ENCODE data around the gene SGCD. TPM values are rescaled to one million over a fixed set of nuclear protein-coding genes. Genes with fewer than 3 reads are reported as not detected.

SGCD gene
- total RNA-seq, 1 donor from 2014 or later = not detected

DNA sequence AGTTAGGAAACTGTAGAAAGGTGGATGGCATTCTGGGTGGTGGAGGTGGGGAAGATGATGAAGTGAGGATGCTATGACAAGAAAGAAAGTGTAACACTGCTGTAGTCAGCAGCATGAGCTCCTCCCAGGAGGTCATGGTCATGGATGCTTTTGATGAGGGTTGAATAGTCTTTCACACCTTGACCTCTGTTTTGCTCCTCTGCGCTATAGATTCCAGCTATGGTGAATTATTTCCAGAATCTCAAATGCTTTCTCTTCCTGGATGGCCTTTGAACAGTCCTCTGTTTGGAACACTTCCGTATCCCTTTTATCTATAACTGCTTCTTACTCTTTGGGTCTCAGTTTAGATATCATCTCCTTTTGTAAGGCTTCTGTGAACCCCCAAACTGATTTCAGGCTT, 357.3 kb downstream of the SGCD start:
- intact Hi-C loops (cut with micrococcal nuclease) = no loop called here

- intact Hi-C loops (cut with micrococcal nuclease) = no loop called here
Measured at GRCh38 chr5:156685481-156685880, 358.5 kb downstream of the SGCD start.

- intact Hi-C loops (cut with micrococcal nuclease) = no loop called here
Measured at GRCh38 chr5:156686380-156686779, 359.4 kb downstream of the SGCD start.

- intact Hi-C loops (cut with micrococcal nuclease) = no loop called here
Measured at GRCh38 chr5:156686796-156687195, 359.8 kb downstream of the SGCD start.

DNA sequence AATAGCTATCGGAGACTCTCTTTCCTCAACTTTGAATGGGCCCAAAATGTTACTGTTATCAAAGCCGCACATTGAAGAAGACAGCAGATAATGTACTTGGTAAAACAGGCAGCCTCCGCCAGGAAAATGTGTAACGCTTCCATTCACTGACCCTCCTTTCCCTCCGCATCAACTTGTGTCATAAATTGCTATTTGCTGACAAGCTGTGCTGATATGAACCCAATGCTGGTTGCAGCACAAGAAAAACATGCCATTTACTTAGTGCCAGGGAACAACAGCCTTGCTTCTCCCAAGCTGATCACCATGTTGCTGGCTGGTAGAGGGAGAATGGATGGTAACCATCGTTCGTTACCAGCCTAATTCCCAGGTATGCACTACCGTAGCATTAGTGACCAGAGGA, 360.6 kb downstream of the SGCD start:
- intact Hi-C loops (cut with micrococcal nuclease) = no loop called here

- intact Hi-C loops (cut with micrococcal nuclease) = no loop called here
Measured at GRCh38 chr5:156691572-156691971, 364.6 kb downstream of the SGCD start.

- intact Hi-C loops (cut with micrococcal nuclease) = loop anchor here (2.0 kb wide), 1 partner anchor 14 kb away; no protein-coding TSS in a partner anchor
Measured at GRCh38 chr5:156693113-156693512, 366.1 kb downstream of the SGCD start.

DNA sequence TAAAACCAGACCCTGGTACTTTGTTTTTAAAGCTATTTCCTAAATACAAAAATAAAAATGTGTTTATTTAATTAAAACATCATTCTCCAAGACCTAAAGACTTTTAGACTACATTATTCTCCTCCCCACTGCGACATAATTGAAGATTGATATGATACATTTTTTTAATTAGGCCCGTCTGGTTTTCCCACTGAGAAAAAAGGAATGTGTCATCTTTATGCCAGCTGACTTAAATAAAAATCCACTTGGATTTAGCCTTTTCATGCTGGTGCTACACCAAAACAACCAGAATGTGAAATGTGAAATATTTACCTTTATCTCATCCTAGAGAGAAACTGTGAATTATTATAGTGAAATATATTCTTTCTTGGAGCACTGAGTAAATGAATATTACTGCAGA, 367.6 kb downstream of the SGCD start:
- intact Hi-C loops (cut with micrococcal nuclease) = no loop called here

GRCh38 chr5:156695774-156696173, 368.8 kb downstream of the SGCD start:
- intact Hi-C loops (cut with micrococcal nuclease) = no loop called here

- intact Hi-C loops (cut with micrococcal nuclease) = no loop called here
Measured at GRCh38 chr5:156698323-156698722, 371.4 kb downstream of the SGCD start.

DNA sequence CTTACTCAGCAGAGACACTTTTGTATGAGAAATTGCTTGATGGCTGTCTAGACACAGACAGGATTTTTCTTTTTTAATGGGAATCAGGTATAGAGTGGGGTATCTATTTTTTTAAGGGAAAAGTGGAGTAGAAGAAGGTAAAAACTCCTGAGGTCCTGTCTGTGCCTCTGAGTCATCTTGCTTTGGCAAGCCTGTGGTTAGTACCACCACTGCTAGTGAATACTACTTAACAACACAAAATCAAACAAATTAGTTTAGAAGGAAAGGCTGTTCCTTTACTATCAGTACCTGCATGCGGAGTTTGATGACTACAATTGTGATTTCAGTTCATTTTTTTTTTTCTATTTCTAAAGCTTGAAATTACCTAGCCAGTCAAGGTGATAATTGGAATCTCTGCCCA, 372.2 kb downstream of the SGCD start:
- intact Hi-C loops (cut with micrococcal nuclease) = no loop called here

DNA sequence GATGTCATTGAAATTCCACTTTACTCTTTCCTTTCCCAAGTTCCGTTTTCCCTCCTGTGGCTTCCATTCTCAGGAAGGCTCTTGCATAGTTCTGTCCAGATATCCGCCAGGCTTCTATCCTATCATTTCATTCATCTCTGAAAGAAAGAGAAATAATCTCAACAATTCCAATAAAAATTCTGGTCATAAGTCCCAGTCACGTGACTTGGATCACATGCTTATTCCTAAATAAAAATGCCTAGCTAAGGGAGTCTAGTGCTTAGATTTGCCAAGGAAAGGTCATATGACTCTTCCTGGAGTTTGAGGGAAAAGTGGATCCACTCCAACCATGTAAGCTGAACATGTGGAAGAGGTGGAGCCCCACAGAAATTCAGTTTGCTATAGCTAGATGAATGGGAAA, 377.2 kb downstream of the SGCD start:
- intact Hi-C loops (cut with micrococcal nuclease) = no loop called here

DNA sequence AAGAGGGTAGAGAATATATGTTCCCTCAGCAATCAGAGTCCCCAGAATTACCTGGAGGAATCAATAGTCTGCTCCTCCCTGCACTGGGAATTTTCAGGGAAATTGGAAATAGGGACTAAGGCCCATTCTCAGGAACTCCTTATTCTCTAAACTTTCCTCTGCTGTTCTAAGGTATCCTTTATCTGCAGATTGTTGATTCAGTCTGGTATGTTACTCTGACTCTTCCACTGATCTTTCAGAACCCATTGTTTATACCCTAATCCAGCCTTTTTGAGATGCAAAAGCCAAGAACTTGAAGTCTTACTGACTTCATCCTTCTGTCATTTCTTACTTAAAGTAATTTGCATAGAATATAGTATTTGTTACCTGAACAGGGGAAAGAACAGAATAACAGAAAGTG, 379.7 kb downstream of the SGCD start:
- intact Hi-C loops (cut with micrococcal nuclease) = loop anchor here (2.0 kb wide), 1 partner anchor 14 kb away; no protein-coding TSS in a partner anchor

GRCh38 chr5:156707750-156708149, 380.8 kb downstream of the SGCD start:
- intact Hi-C loops (cut with micrococcal nuclease) = loop anchor here (2.0 kb wide), 1 partner anchor 15 kb away; no protein-coding TSS in a partner anchor

DNA sequence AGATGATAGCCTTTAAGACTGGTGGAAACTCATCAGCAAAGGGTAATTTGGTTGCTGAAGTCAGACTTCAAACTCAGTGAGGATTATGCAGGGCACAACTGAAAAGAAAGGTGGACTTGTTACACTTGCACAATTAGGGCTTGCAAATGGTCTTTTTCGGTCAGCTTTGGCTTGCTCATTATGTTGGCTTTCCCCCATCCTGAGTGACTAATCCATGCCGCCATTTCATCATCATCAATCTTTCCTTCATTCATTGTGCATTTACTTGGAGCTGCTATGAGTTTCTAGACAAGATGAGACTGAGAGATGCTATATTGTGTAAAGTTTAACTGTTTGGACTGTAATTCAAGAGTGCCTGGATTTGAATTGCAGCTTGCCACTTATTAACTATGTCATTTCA, 388.3 kb downstream of the SGCD start:
- intact Hi-C loops (cut with micrococcal nuclease) = loop anchor here (10.0 kb wide), 1 partner anchor 220 kb away; no protein-coding TSS in a partner anchor

GRCh38 chr5:156716591-156717380, 389.8 kb downstream of the SGCD start:
- intact Hi-C loops (cut with micrococcal nuclease) = loop anchor here (10.0 kb wide), 1 partner anchor 218 kb away; no protein-coding TSS in a partner anchor

- intact Hi-C loops (cut with micrococcal nuclease) = loop anchor here (10.0 kb wide), 1 partner anchor 216 kb away; no protein-coding TSS in a partner anchor
Measured at GRCh38 chr5:156718985-156719384, 392.0 kb downstream of the SGCD start.

DNA sequence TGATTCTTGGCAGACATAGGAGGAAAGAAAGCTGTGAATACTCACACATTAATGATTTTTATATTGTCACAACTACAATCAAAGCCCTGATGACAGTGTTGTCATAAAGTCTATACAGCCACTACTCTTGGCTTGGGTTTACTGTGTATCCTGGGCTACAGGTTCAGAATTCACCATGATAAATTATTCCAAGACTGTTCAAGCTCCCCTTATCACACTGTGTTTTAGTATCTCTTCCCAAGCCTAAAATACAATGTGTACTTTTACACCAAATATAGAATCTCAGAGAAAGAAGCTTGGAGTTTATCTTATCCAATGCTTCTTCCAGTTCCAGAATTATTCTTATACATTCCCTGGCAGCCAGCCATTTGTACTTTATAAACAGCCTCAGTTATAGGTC, 395.4 kb downstream of the SGCD start:
- intact Hi-C loops (cut with micrococcal nuclease) = no loop called here

- intact Hi-C loops (cut with micrococcal nuclease) = no loop called here
Measured at GRCh38 chr5:156735477-156735876, 408.5 kb downstream of the SGCD start.

DNA sequence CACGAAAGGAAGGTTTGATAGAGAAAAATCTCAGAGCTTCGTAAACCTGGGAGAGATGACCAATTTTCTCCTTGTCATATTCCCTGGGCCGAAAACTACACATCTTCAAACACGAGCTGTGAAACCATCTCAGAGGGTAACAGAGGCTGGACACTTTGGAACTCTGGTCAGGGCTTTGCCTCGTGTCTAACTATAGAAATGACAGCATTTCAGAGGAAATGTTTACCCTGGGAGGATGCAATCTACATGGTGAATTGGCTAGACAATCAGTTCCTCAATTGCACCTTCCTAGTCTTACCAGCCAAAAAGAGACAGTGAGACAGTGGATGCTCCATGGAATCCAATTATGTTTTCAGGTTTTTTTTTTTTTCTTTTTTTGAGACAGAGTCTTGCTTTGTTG, 414.6 kb downstream of the SGCD start:
- intact Hi-C loops (cut with micrococcal nuclease) = no loop called here

- intact Hi-C loops (cut with micrococcal nuclease) = no loop called here
Measured at GRCh38 chr5:156753846-156754245, 426.9 kb downstream of the SGCD start.

DNA sequence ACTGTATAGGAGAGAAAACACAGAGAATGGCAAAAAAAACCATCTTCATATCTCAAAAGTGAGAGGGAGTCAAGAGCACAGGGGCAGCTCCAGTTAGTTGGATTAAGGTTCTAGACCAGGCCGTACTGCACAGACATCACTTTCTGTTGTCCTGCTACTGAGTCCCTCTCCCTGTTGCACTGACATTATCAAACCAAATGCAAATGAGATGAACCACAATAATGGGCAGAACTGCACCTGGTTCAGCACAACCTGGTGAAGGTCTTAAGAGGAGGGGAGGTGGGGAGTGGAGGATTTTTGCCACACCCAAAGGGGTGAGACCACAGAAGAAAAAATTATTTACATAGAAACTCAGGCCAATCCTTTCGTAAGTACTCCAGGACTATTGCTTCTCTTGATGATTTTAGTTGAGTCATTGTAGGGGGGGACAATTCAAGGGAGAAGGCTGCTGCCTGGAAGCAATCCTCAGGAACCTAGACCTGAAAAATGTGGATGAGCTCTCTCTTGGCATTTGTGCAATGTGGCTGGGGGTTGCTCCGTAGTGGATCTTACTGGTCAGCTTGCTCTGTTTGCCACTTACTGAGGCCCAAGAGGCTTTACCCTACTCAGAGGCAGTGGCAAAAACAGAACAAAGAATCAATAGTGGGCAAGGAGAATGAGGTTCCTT, 428.6 kb downstream of the SGCD start:
- intact Hi-C loops (cut with micrococcal nuclease) = no loop called here

Data from T-helper 1 cell treated with Interleukin-12 subunit alpha and Interleukin-12 subunit beta and Interleukin-4 antibody, amounts not matched to agents 30 ng/mL and 1 ng/mL, for 36 hours (primary cell).